AG04449 (cell line): ENCODE data around the gene KCNAB1.

Experiments
- CTCF ChIA-PET: fragments of 350-600 bp; formaldehyde crosslinking; extraction: SDS; loops from one replicate; lab custom pipeline; 2021; ENCODE audit warnings: antibody characterized with exemption; lab: Yijun Ruan, JAX
- POLR2A ChIA-PET: fragments of 400-600, 350-600 bp; formaldehyde crosslinking; extraction: SDS; loops from one replicate; lab custom pipeline; 2020; ENCODE audit warnings: antibody characterized with exemption, inconsistent platforms; lab: Yijun Ruan, JAX
- DNase-seq: peaks from one replicate; pipeline ENCODE4 v3.0.0-alpha.2; 2010; ENCODE audit warnings: low read depth, low spot score
- H3K4me3 ChIP-seq: 2 replicates; pipeline ENCODE4 v1.5.1; 2011; ENCODE audit warnings: low read depth, mild to moderate bottlenecking, control low read depth, low read length
- CTCF ChIP-seq: IDR thresholded peaks from one replicate; pipeline ENCODE4 v1.5.1; 2011; ENCODE audit warnings: mild to moderate bottlenecking, moderate library complexity, low read length, control low read depth, inconsistent platforms; ENCODE audit not compliant: insufficient read depth; ENCODE audit errors: missing control alignments

Gene KCNAB1

GRCh38 chr3:156581954-156582353 lies 461.6 kb downstream of the KCNAB1 start:
- CTCF ChIA-PET: no interaction called here
- POLR2A ChIA-PET: no interaction called here
- TF ChIP-seq CTCF: no peak
- no peak overlapping the region for H3K4me3 ChIP-seq
- no peak for DNase-seq

- CTCF ChIA-PET: no interaction called here
- no peak for TF ChIP-seq CTCF
- no peak overlapping the region for H3K4me3 ChIP-seq
- DNase-seq: no peak
- POLR2A ChIA-PET: no interaction called here
Observed at GRCh38 chr3:156582532-156583183, 462.3 kb downstream of the KCNAB1 start.

GRCh38 chr3:156583469-156583868 lies 463.1 kb downstream of the KCNAB1 start:
- no peak overlapping the region for H3K4me3 ChIP-seq
- ChIA-PET CTCF (no interaction called here), POLR2A (no interaction called here)
- no peak for DNase-seq
- no peak for TF ChIP-seq CTCF

- no peak for DNase-seq
- POLR2A ChIA-PET: no interaction called here
- H3K4me3 ChIP-seq: no peak overlapping the region
- CTCF ChIA-PET: interaction anchor here (1.2 kb wide), 1 partner anchor 8 kb away, joined by 3 read pairs; no protein-coding TSS in a partner anchor
- no peak for TF ChIP-seq CTCF
Observed at GRCh38 chr3:156586905-156587759, 466.8 kb downstream of the KCNAB1 start.

GRCh38 chr3:156587760-156588069 lies 467.3 kb downstream of the KCNAB1 start:
- ChIA-PET POLR2A (no interaction called here), CTCF (interaction anchor here (1.2 kb wide), 1 partner anchor 9 kb away, joined by 3 read pairs; no protein-coding TSS in a partner anchor)
- TF ChIP-seq CTCF: no peak
- H3K4me3 ChIP-seq: no peak overlapping the region
- DNase-seq: no peak
